Peyer's patch (tissue), 4 donors: ENCODE measurements around the gene PIK3CD.

Source experiments
- CTCF ChIP-seq, 6 experiments: fragments of 450-650 bp in 4 of 6; fragments of 200-600 bp in 2 of 6; sonication (generic) in 1 of 6; IDR thresholded peaks; one replicate each; pipeline ENCODE4 v1.5.1; 2017 to 2019; ENCODE audit warnings: antibody characterized with exemption in 6 of 6, mild to moderate bottlenecking in 3 of 6, moderate library complexity in 1 of 6
- POLR2A ChIP-seq, 2 donors: fragments of 450-650 bp; IDR thresholded peaks; one replicate each; pipeline ENCODE4 v1.5.1; 2017; ENCODE audit warnings: antibody characterized with exemption in 2 of 2, mild to moderate bottlenecking in 2 of 2, moderate library complexity in 2 of 2

DNA sequence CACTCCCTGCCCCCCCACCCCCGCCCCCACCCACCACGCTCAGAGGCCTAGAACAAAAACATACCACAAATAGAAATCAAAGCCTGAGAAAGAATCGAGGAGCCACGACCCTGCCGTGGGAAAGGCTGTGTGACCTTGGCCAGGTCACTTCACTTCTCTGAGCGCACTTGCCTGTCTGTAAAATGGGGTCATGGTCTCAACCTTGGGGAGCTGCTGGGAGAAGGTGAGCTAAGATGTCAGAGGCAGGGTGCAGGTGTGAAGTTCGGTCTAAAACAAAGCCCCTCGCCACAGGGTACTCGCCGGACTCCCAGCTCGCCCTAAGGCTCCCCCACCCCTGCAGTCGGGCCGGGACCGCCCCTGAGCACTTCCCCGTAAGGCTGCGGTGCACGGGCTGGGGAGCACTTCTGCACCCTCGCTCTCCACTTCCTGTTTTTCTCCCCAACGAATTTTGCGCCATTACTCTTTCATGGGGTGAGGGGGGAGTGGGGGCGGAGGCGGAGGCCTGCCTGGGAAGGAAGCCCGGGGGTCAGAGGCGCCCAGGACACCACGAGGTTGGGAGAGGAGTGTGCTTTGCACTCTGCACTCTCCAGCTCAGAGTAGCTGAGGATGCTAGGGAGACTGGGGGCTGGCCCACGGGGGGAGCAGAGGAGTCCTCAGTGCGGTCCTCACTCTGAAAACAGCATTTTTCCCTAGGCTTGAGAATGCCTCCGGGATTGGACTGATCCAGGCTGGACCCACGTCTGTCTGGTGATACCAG is 21.9 kb upstream of the PIK3CD start:
- no peak for TF ChIP-seq CTCF (IDR thresholded peaks at IDR 0.05)
- TF ChIP-seq POLR2A (IDR thresholded peaks at IDR 0.05) = no peak
